WI38 (cell line): ENCODE results near the gene TRMT6.

Experiments used
- H3K4me3 ChIP-seq: 2 replicates; pipeline ENCODE4 v1.5.1; 2011; ENCODE audit warnings: low read depth, mild to moderate bottlenecking, control low read depth, low read length
- CTCF ChIP-seq: IDR thresholded peaks from 2 replicates; pipeline ENCODE4 v1.5.1; 2012; ENCODE audit warnings: low read depth, mild to moderate bottlenecking, control low read depth, low read length

TRMT6 gene

GRCh38 chr20:5980720-5981538 is 30.6 kb upstream of the TRMT6 start:
- TF ChIP-seq CTCF = no peak
- no peak overlapping the region for H3K4me3 ChIP-seq

GRCh38 chr20:5979801-5980200 is 29.5 kb upstream of the TRMT6 start:
- no peak overlapping the region for H3K4me3 ChIP-seq
- TF ChIP-seq CTCF = no peak

- TF ChIP-seq CTCF = no peak
- no peak overlapping the region for H3K4me3 ChIP-seq
Observed at GRCh38 chr20:5977975-5978374, 27.6 kb upstream of the TRMT6 start.

GRCh38 chr20:5977223-5977622 is 26.9 kb upstream of the TRMT6 start:
- no peak for TF ChIP-seq CTCF
- no peak overlapping the region for H3K4me3 ChIP-seq

GRCh38 chr20:5975778-5976177 is 25.4 kb upstream of the TRMT6 start:
- TF ChIP-seq CTCF = no peak
- no peak overlapping the region for H3K4me3 ChIP-seq

GRCh38 chr20:5974531-5974930 is 24.2 kb upstream of the TRMT6 start:
- H3K4me3 ChIP-seq = no peak overlapping the region
- no peak for TF ChIP-seq CTCF

GRCh38 chr20:5973971-5974370 is 23.6 kb upstream of the TRMT6 start:
- TF ChIP-seq CTCF = no peak
- H3K4me3 ChIP-seq = no peak overlapping the region
